CD8-positive, alpha-beta memory T cell (primary cell): ENCODE measurements around the gene VPS54. TPM values are rescaled to one million over a fixed set of nuclear protein-coding genes. Genes with fewer than 3 reads are reported as not detected.
A peak's percentile ranks its signal among the peaks of the same experiment; 100 is the strongest.

Experiments
- CTCF ChIA-PET: fragments of 350-600 bp; sonication (Branson Sonifier 250); formaldehyde crosslinking; loops from one replicate; lab custom pipeline; 2021; ENCODE audit warnings: antibody characterized with exemption; lab: Charles Lee
- POLR2A ChIA-PET: fragments of 350-600 bp; sonication (Branson Sonifier 250); formaldehyde crosslinking; loops from one replicate; lab custom pipeline; 2021; ENCODE audit warnings: antibody characterized with exemption; lab: Charles Lee
- DNase-seq, 5 donors: peaks; one replicate each; pipeline versions ENCODE4 v3.0.0 to v3.0.0-alpha.2; 2020 to 2022; ENCODE audit warnings: mixed read lengths in 1 of 5
- H3K27ac ChIP-seq: one replicate; pipeline ENCODE4 v1.7.0; 2013; ENCODE audit warnings: low read depth, mild to moderate bottlenecking, low read length, moderate library complexity
- H3K27me3 ChIP-seq: 2 replicates; pipeline ENCODE4 v1.7.0; 2013; ENCODE audit warnings: low read length, mild to moderate bottlenecking; ENCODE audit not compliant: insufficient read depth, poor library complexity, severe bottlenecking
- H3K36me3 ChIP-seq: 2 replicates; pipeline ENCODE4 v1.7.0; 2013; ENCODE audit warnings: mild to moderate bottlenecking, low read length, moderate library complexity; ENCODE audit not compliant: insufficient read depth
- H3K4me1 ChIP-seq: 2 replicates; pipeline ENCODE4 v1.7.0; 2013; ENCODE audit warnings: mild to moderate bottlenecking, low read length, moderate library complexity; ENCODE audit not compliant: insufficient read depth
- H3K4me3 ChIP-seq: 2 replicates; pipeline ENCODE4 v1.7.0; 2013; ENCODE audit warnings: mild to moderate bottlenecking, low read length
- H3K9me3 ChIP-seq: 2 replicates; pipeline ENCODE4 v1.7.0; 2013; ENCODE audit warnings: mild to moderate bottlenecking, low read length
- H3K27ac Mint-ChIP-seq, 8 donors: one replicate each; pipeline ENCODE4 v1.8.0; 2020 to 2021; ENCODE audit warnings: mixed read lengths in 8 of 8, mild to moderate bottlenecking in 6 of 8, inconsistent platforms in 3 of 8, moderate library complexity in 3 of 8
- H3K27me3 Mint-ChIP-seq, 2 donors: one replicate each; pipeline ENCODE4 v1.8.0; 2020 to 2021; ENCODE audit warnings: mixed read lengths in 2 of 2, mild to moderate bottlenecking in 1 of 2, moderate library complexity in 1 of 2
- H3K36me3 Mint-ChIP-seq, 3 donors: one replicate each; pipeline ENCODE4 v1.8.0; 2020 to 2021; ENCODE audit warnings: mixed read lengths in 3 of 3, inconsistent platforms in 1 of 3, mild to moderate bottlenecking in 1 of 3
- H3K4me1 Mint-ChIP-seq, 3 donors: one replicate each; pipeline ENCODE4 v1.8.0; 2020 to 2021; ENCODE audit warnings: mixed read lengths in 3 of 3, inconsistent platforms in 1 of 3, mild to moderate bottlenecking in 1 of 3
- H3K4me3 Mint-ChIP-seq, 7 donors: one replicate each; pipeline ENCODE4 v1.8.0; 2020 to 2021; ENCODE audit warnings: mixed read lengths in 7 of 7, mild to moderate bottlenecking in 6 of 7, moderate library complexity in 4 of 7, inconsistent platforms in 2 of 7
- H3K9me3 Mint-ChIP-seq, 5 donors: one replicate each; pipeline ENCODE4 v1.8.0; 2020 to 2022; ENCODE audit warnings: mixed read lengths in 5 of 5, mild to moderate bottlenecking in 3 of 5, moderate library complexity in 2 of 5, inconsistent platforms in 1 of 5
- polyA plus RNA-seq: library from polyadenylated mRNA; unstranded; fragments of 300-500 nt; fragmentation: Illumina TruSeq; gene quantifications from one replicate; pipeline ENCODE4 v1.2.3, GENCODE V29; 2021
- total RNA-seq, 2 experiments: library from RNA; stranded (reverse); gene quantifications; one replicate each; pipeline ENCODE4 v1.2.3, GENCODE V29; 2021

VPS54 gene
- total and polyA plus RNA-seq, 3 experiments from 2014 or later = 10.7 to 11.3 (median 10.9) TPM

DNA sequence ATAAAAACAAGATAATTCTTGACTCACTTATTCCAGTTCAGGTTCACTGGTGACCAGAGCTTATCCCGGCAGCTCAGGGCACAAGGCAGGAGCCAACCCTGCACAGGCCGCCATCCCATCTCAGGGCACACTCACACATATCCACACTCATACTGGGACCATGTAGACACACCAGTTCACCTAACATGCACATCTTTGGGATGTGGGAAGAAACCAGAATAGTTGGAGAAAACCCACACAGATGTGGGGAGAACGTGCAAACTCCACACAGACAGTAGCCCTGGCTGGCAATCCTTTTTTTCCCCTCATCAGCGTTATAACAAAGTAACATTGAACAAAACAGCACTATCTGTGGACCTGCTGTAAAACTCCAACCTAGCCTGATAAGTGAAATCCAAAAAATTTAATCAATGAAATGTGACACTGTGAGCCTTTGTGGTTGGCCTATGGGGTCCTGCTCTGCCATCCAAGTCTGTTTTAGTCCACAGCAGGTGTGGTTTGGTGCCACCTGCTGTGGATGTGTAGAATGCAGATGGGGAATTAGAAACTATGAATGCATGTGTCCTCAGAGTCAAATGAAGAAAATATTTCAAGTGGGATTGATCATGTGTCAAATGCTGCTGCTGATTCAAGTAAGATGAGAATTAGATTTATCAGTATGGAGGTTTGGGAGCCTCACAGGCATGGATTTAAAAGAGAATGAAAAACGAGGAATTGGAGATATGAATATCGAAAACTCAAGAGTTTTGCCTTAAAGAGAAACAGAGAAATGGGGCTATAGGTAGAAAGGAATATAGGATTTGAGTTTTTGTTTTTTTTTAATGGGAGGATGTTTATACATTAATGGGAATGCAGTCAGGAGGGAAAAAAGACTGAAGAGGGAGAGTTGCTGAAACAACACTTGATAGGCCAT is 130.5 kb downstream of the VPS54 start:
- Histone ChIP-seq H3K27ac (no peak overlapping the region), H3K9me3 (no peaks in the 10 kb centered on the region), H3K36me3 (peaks cover 41% of the 10 kb centered on the region), H3K27me3 (no peaks in the 10 kb centered on the region), H3K4me3 (no peak overlapping the region), H3K4me1 (no peaks in the 10 kb centered on the region)
- peaks cover 0 to 3% (median 0%) of the 10 kb centered on the region in 3 donors for H3K4me1 Mint-ChIP-seq
- CTCF ChIA-PET = no interaction called here
- H3K27ac Mint-ChIP-seq = peak overlapping the region in 5 of 8 donors; percentile 1 to 64 (median 48)
- H3K36me3 Mint-ChIP-seq = peaks cover 0 to 82% (median 7%) of the 10 kb centered on the region in 3 donors
- DNase-seq = peak; percentile 2 to 46 (median 20)
- POLR2A ChIA-PET = no interaction called here
- no peaks in the 10 kb centered on the region for H3K27me3 Mint-ChIP-seq
- H3K9me3 Mint-ChIP-seq = no peaks in the 10 kb centered on the region
- H3K4me3 Mint-ChIP-seq = no peak overlapping the region

DNA sequence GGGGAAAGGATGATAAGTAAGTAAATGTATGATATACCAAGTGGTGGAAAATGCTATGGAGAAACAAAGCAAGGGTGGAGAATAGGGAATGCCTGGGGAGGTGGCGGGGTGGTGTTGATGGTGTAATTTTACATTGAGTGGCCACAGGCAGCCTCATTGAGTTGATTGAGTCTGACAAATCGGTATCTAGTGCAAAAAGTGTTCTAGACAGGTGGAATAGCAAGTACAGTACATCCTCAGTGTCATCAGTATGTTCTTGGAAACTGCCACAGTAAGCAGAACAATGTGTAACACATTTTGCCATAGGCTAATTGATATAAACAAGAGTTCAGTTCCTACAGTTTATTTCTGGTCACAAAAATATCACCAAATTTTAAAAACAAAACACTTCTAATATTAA is 131.2 kb downstream of the VPS54 start:
- Mint-ChIP-seq H3K9me3 (no peaks in the 10 kb centered on the region), H3K4me1 (peaks cover 0 to 3% (median 0%) of the 10 kb centered on the region in 3 donors), H3K27ac (peak overlapping the region in 5 of 8 donors; percentile 0 to 88 (median 34)), H3K36me3 (peaks cover 0 to 82% (median 4%) of the 10 kb centered on the region in 3 donors), H3K4me3 (no peak overlapping the region), H3K27me3 (no peaks in the 10 kb centered on the region)
- no peaks in the 10 kb centered on the region for H3K9me3 ChIP-seq
- peaks cover 41% of the 10 kb centered on the region for H3K36me3 ChIP-seq
- DNase-seq = no peak
- H3K4me1 ChIP-seq = no peaks in the 10 kb centered on the region
- H3K27ac ChIP-seq = no peak overlapping the region
- ChIA-PET POLR2A (no interaction called here), CTCF (no interaction called here)
- H3K27me3 ChIP-seq = no peaks in the 10 kb centered on the region
- no peak overlapping the region for H3K4me3 ChIP-seq

DNA sequence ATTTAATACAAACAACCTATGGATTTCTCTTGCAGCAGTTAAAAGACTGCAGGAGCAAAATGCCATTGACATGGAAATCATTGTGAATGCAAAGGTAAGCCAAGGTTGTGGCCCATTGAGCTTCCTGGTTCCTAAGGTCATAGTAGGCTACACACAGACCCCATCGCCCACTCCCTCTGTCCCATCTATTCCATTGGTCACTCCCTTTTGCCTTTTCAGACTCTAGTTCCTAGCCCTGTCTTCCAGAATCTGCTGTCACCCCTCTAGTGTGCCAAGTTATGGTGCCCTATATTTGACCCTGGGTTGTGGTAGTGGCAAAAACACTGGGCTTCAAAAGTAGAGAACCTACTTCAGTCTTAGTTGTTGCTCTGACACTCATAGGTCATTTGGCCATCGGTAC is 132.8 kb downstream of the VPS54 start:
- H3K27me3 Mint-ChIP-seq = no peaks in the 10 kb centered on the region
- ChIA-PET POLR2A (no interaction called here), CTCF (no interaction called here)
- peaks cover 13 to 16% (median 14%) of the 10 kb centered on the region in 3 donors for H3K4me1 Mint-ChIP-seq
- H3K4me3 Mint-ChIP-seq = no peak overlapping the region
- Histone ChIP-seq H3K4me3 (no peak overlapping the region), H3K27me3 (no peaks in the 10 kb centered on the region), H3K27ac (no peak overlapping the region), H3K36me3 (peaks cover 37% of the 10 kb centered on the region), H3K9me3 (no peaks in the 10 kb centered on the region), H3K4me1 (no peaks in the 10 kb centered on the region)
- H3K36me3 Mint-ChIP-seq = peaks cover 0 to 79% (median 7%) of the 10 kb centered on the region in 3 donors
- peak overlapping the region in 4 of 8 donors; percentile 24 to 53 (median 38) for H3K27ac Mint-ChIP-seq
- DNase-seq = no peak
- H3K9me3 Mint-ChIP-seq = no peaks in the 10 kb centered on the region

DNA sequence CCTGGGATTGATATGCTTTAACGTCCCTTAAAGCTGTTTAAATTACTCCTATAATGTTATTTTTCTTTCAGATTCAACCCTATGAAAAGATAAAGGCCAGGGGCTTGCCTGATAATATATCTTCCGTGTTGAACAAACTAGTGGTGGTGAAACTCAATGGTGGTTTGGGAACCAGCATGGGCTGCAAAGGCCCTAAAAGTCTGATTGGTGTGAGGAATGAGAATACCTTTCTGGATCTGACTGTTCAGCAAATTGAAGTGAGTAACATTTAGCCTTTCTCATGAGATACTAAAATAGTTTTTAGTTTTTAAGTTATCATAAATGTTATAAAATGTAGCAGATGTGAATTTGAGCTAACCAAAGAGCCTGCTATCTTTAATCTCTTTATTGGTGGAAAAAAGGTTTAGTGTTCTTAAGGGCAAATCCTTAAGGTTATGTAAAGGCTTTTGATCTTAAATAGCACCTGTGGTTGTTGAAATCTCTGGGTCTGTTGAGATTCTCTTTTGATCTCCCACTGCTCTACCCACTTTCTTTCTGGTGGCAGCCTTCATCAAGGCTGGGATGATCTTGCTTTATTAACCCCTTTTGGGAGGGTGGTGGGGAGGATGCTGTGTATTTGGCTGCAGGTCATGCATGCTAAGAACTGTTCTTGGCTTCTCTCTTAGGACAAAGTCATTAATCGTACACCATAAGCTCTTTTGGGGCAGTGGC is 136.7 kb downstream of the VPS54 start:
- no peaks in the 10 kb centered on the region for H3K27me3 ChIP-seq
- no peak overlapping the region for H3K4me3 ChIP-seq
- Mint-ChIP-seq H3K4me1 (peaks cover 17 to 33% (median 28%) of the 10 kb centered on the region in 3 donors), H3K9me3 (no peaks in the 10 kb centered on the region), H3K27me3 (no peaks in the 10 kb centered on the region), H3K4me3 (no peak overlapping the region), H3K27ac (peak overlapping the region; percentile 22 to 93 (median 48)), H3K36me3 (peaks cover 0 to 67% (median 12%) of the 10 kb centered on the region in 3 donors)
- no peak for DNase-seq
- ChIA-PET CTCF (interaction anchor here (1.0 kb wide), 1 partner anchor 13 kb away, joined by 3 read pairs; no protein-coding TSS in a partner anchor), POLR2A (no interaction called here)
- no peaks in the 10 kb centered on the region for H3K4me1 ChIP-seq
- no peaks in the 10 kb centered on the region for H3K9me3 ChIP-seq
- no peak overlapping the region for H3K27ac ChIP-seq
- H3K36me3 ChIP-seq = peaks cover 4% of the 10 kb centered on the region

DNA sequence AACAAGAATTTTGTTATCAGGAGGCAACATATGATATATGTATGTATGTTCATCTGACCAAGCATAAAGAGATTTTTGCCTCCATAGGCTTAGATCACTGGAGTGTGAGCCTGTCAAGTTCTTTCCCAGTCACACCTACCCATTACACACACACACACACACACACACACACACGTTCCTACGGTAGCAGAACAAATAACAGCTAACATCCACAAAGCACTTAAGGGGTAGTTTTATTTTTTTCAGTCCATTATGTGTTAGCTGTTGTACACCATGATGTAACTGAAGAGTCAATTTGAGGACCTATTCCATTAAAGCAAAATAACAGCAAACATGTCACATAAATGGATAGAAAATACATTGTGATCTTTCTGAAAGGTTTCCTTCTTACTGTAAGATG is 138.0 kb downstream of the VPS54 start:
- Mint-ChIP-seq H3K27me3 (no peaks in the 10 kb centered on the region), H3K36me3 (peaks cover 0 to 67% (median 18%) of the 10 kb centered on the region in 3 donors), H3K9me3 (no peaks in the 10 kb centered on the region), H3K27ac (peak overlapping the region in 6 of 8 donors; percentile 12 to 64 (median 30)), H3K4me1 (peaks cover 24 to 43% (median 41%) of the 10 kb centered on the region in 3 donors), H3K4me3 (no peak overlapping the region)
- H3K4me3 ChIP-seq = no peak overlapping the region
- no peaks in the 10 kb centered on the region for H3K9me3 ChIP-seq
- no peaks in the 10 kb centered on the region for H3K36me3 ChIP-seq
- H3K27me3 ChIP-seq = no peaks in the 10 kb centered on the region
- ChIA-PET POLR2A (no interaction called here), CTCF (no interaction called here)
- no peaks in the 10 kb centered on the region for H3K4me1 ChIP-seq
- DNase-seq = no peak
- H3K27ac ChIP-seq = no peak overlapping the region

DNA sequence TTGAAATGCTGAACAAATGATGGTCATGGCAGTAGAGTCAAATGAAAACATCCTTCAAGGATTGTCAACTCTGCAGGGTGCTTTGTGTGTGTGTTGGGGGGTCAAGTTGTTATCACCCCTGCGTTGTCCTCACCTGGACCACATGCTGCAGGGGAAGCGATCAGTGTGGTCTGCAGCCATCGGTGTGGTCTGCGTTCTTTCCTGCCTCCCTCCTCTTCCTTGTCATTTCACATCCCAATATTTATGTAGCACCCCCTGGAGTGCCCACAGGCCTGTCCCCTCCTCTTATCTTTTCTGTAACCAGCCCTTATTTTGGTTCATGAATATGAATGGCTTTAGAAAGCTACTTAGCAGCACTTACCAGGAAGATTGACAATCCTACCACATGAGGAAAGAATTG is 138.6 kb downstream of the VPS54 start:
- Mint-ChIP-seq H3K36me3 (peaks cover 0 to 68% (median 20%) of the 10 kb centered on the region in 3 donors), H3K27me3 (no peaks in the 10 kb centered on the region), H3K27ac (peak overlapping the region in 6 of 8 donors; percentile 11 to 94 (median 58)), H3K9me3 (no peaks in the 10 kb centered on the region), H3K4me3 (no peak overlapping the region), H3K4me1 (peaks cover 28 to 48% (median 47%) of the 10 kb centered on the region in 3 donors)
- Histone ChIP-seq H3K36me3 (no peaks in the 10 kb centered on the region), H3K27ac (no peak overlapping the region), H3K4me3 (no peak overlapping the region), H3K27me3 (no peaks in the 10 kb centered on the region), H3K4me1 (no peaks in the 10 kb centered on the region), H3K9me3 (no peaks in the 10 kb centered on the region)
- ChIA-PET POLR2A (no interaction called here), CTCF (no interaction called here)
- DNase-seq = no peak

DNA sequence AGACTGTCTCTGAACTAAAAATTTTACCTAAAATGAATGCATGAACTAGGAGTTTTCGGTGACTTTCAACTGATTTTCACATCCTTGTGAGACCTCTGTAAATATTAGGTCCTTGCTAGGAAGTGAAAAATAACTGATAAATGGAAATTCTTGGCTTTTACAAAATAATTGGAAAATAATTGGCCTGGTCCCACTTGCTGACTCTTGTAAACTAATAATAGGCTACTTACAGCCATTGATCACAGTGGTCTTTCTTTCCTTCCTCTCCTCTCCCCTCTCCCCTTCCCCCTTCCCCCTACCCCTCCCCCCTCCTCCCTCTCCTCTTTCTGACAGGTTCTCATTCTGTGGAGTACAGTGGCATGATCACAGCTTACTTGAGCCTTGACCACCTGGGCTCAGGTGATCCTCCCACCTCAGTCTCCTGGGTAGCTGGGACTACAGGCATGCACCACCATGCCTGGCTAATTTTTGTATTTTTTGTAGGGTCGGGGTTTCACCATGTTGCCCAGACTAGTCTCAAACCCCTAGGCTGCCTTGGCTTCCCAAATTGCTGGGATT is 139.3 kb downstream of the VPS54 start:
- no peaks in the 10 kb centered on the region for H3K9me3 ChIP-seq
- no peak overlapping the region for H3K27ac ChIP-seq
- no peaks in the 10 kb centered on the region for H3K36me3 ChIP-seq
- Mint-ChIP-seq H3K4me3 (no peak overlapping the region), H3K4me1 (peaks cover 33 to 55% (median 54%) of the 10 kb centered on the region in 3 donors), H3K27me3 (no peaks in the 10 kb centered on the region), H3K36me3 (peaks cover 0 to 67% (median 20%) of the 10 kb centered on the region in 3 donors), H3K27ac (peak overlapping the region in 2 of 8 donors; percentile 6 to 51), H3K9me3 (no peaks in the 10 kb centered on the region)
- no peak for DNase-seq
- H3K4me3 ChIP-seq = no peak overlapping the region
- POLR2A ChIA-PET = no interaction called here
- no peaks in the 10 kb centered on the region for H3K27me3 ChIP-seq
- CTCF ChIA-PET = no interaction called here
- no peaks in the 10 kb centered on the region for H3K4me1 ChIP-seq
